HEK293T (cell line): ENCODE data around the gene KCNB1.

Experiments
- ARNT ChIP-seq: fragments of 450-650 bp; IDR thresholded peaks from 2 replicates; pipeline ENCODE4 v1.6.1; 2017; ENCODE audit warnings: mild to moderate bottlenecking
- ELF4 ChIP-seq: fragments of 450-650 bp; IDR thresholded peaks from 2 replicates; pipeline ENCODE4 v1.6.1; 2017; ENCODE audit warnings: antibody characterized with exemption
- FOXK2 ChIP-seq: fragments of 450-650 bp; IDR thresholded peaks from 2 replicates; pipeline ENCODE4 v1.6.1; 2016; ENCODE audit warnings: mild to moderate bottlenecking
- FOXM1 ChIP-seq: fragments of 450-650 bp; IDR thresholded peaks from 2 replicates; pipeline ENCODE4 v1.6.1; 2017; ENCODE audit warnings: mild to moderate bottlenecking, borderline replicate concordance
- HDGF ChIP-seq: fragments of 450-650 bp; IDR thresholded peaks from 2 replicates; pipeline ENCODE4 v1.6.1; 2017; ENCODE audit warnings: antibody characterized with exemption, borderline replicate concordance
- PKNOX1 ChIP-seq: fragments of 450-650 bp; IDR thresholded peaks from 2 replicates; pipeline ENCODE4 v1.6.1; 2016
- SUZ12 ChIP-seq: fragments of 450-650 bp; IDR thresholded peaks from 2 replicates; pipeline ENCODE4 v1.6.1; 2016; ENCODE audit warnings: mild to moderate bottlenecking

- TF ChIP-seq ELF4 (no peak), FOXM1 (no peak), PKNOX1 (no peak), FOXK2 (no peak), ARNT (no peak), SUZ12 (no peak), HDGF (no peak)
Observed at GRCh38 chr20:49446808-49447207, 35.7 kb downstream of the KCNB1 start.
